ENCODE results near the gene SDR42E2. TPM values are rescaled to one million over a fixed set of nuclear protein-coding genes. Genes with fewer than 3 reads are reported as not detected.

Gene SDR42E2
- total and polyA plus RNA-seq, 2 donors (not counting 1 experiment from before 2014, with no cell fraction given), result under 0.01 TPM; not detected in 1

GRCh38 chr16:22190776-22191531 is 28.6 kb downstream of the SDR42E2 start:
- H4K20me1 ChIP-seq (ENCODE audit: control insufficient read depth, extremely low read depth, insufficient read depth, low read length), result no peaks in the 10 kb centered on the region
- peak overlapping the region; percentile 10 to 67 (median 40) for H3K4me3 ChIP-seq (replicated peaks in 1 of 4; ENCODE audit: control extremely low read depth in 1 of 4, insufficient read depth in 1 of 4, low read depth in 3 of 4, low read length in 4 of 4)
- H3K79me2 ChIP-seq (ENCODE audit: control insufficient read depth, insufficient read depth, low read length), result no peaks in the 10 kb centered on the region
- peak overlapping the region; percentile 82 for H2AFZ ChIP-seq (ENCODE audit: low read length)
- no peaks in the 10 kb centered on the region for H3K9me3 ChIP-seq (ENCODE audit: control insufficient read depth, insufficient read depth, low read depth, low read length)
- peak overlapping the region; percentile 93 for H3K4me2 ChIP-seq (ENCODE audit: extremely low read depth, insufficient read depth, low read length)
- no peaks in the 10 kb centered on the region for H3K27me3 ChIP-seq (ENCODE audit: control insufficient read depth, insufficient read depth, low read length)
- H3K36me3 ChIP-seq (ENCODE audit: control insufficient read depth, insufficient read depth, low read length), result no peaks in the 10 kb centered on the region
- H3K27ac ChIP-seq (ENCODE audit: insufficient read depth, low read length), result peak overlapping the region; percentile 91
- no peak for TF ChIP-seq EZH2 (IDR thresholded peaks at IDR 0.05; ENCODE audit: low read length, missing control alignments)
- TF ChIP-seq, protein P1, sequence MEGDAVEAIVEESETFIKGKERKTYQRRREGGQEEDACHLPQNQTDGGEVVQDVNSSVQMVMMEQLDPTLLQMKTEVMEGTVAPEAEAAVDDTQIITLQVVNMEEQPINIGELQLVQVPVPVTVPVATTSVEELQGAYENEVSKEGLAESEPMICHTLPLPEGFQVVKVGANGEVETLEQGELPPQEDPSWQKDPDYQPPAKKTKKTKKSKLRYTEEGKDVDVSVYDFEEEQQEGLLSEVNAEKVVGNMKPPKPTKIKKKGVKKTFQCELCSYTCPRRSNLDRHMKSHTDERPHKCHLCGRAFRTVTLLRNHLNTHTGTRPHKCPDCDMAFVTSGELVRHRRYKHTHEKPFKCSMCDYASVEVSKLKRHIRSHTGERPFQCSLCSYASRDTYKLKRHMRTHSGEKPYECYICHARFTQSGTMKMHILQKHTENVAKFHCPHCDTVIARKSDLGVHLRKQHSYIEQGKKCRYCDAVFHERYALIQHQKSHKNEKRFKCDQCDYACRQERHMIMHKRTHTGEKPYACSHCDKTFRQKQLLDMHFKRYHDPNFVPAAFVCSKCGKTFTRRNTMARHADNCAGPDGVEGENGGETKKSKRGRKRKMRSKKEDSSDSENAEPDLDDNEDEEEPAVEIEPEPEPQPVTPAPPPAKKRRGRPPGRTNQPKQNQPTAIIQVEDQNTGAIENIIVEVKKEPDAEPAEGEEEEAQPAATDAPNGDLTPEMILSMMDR (conservative IDR thresholded peaks at IDR 0.05 in 1 of 2, IDR thresholded peaks at IDR 0.05 in 1 of 2; ENCODE audit: low read depth in 1 of 2, low read length in 2 of 2), result no peak
- H3K4me1 ChIP-seq (ENCODE audit: control insufficient read depth, extremely low read depth, insufficient read depth, low read length), result peaks cover 8% of the 10 kb centered on the region
- DNase-seq (ENCODE audit: low read depth in 2 of 2), result peak; percentile 98 to 100
- peak overlapping the region; percentile 85 for H3K9ac ChIP-seq (ENCODE audit: insufficient read depth, low read length)

GRCh38 chr16:22191532-22192260 is 29.4 kb downstream of the SDR42E2 start:
- H2AFZ ChIP-seq (ENCODE audit: low read length), result peak overlapping the region; percentile 37
- TF ChIP-seq, protein P1 (conservative IDR thresholded peaks at IDR 0.05 in 1 of 2, IDR thresholded peaks at IDR 0.05 in 1 of 2; ENCODE audit: low read depth in 1 of 2, low read length in 2 of 2), result no peak
- TF ChIP-seq EZH2 (IDR thresholded peaks at IDR 0.05; ENCODE audit: low read length, missing control alignments), result no peak
- DNase-seq (ENCODE audit: low read depth in 2 of 2), result no peak
- H3K4me2 ChIP-seq (ENCODE audit: extremely low read depth, insufficient read depth, low read length), result peak overlapping the region; percentile 93
- H3K4me3 ChIP-seq (replicated peaks in 1 of 4; ENCODE audit: control extremely low read depth in 1 of 4, insufficient read depth in 1 of 4, low read depth in 3 of 4, low read length in 4 of 4), result peak overlapping the region; percentile 10 to 67 (median 42)
- no peaks in the 10 kb centered on the region for H3K36me3 ChIP-seq (ENCODE audit: control insufficient read depth, insufficient read depth, low read length)
- H4K20me1 ChIP-seq (ENCODE audit: control insufficient read depth, extremely low read depth, insufficient read depth, low read length), result no peaks in the 10 kb centered on the region
- H3K27me3 ChIP-seq (ENCODE audit: control insufficient read depth, insufficient read depth, low read length), result no peaks in the 10 kb centered on the region
- H3K9ac ChIP-seq (ENCODE audit: insufficient read depth, low read length), result peak overlapping the region; percentile 55
- peaks cover 8% of the 10 kb centered on the region for H3K4me1 ChIP-seq (ENCODE audit: control insufficient read depth, extremely low read depth, insufficient read depth, low read length)
- no peaks in the 10 kb centered on the region for H3K79me2 ChIP-seq (ENCODE audit: control insufficient read depth, insufficient read depth, low read length)
- H3K9me3 ChIP-seq (ENCODE audit: control insufficient read depth, insufficient read depth, low read depth, low read length), result no peaks in the 10 kb centered on the region
- H3K27ac ChIP-seq (ENCODE audit: insufficient read depth, low read length), result peak overlapping the region; percentile 91

Measured in fibroblast of lung (primary cell).